HEK293T (cell line): Measurements from ENCODE around the gene DIP2A.

Source experiments
- CTCF ChIA-PET: fragments of 350-600 bp; formaldehyde crosslinking; extraction: SDS; loops from one replicate; lab custom pipeline; 2021; ENCODE audit warnings: antibody characterized with exemption, inconsistent platforms; lab: Yijun Ruan, JAX
- POLR2A ChIA-PET: fragments of 350-600 bp; formaldehyde crosslinking; extraction: SDS; loops from one replicate; lab custom pipeline; 2020; ENCODE audit warnings: antibody characterized with exemption, inconsistent platforms; lab: Yijun Ruan, JAX
- DNase-seq: peaks from one replicate; pipeline ENCODE4 v3.0.0; 2012; ENCODE audit warnings: mixed read lengths; ENCODE audit errors: extremely low spot score
- ARNT ChIP-seq: fragments of 450-650 bp; IDR thresholded peaks from 2 replicates; pipeline ENCODE4 v1.6.1; 2017; ENCODE audit warnings: mild to moderate bottlenecking
- BHLHE40 ChIP-seq: fragments of 450-650 bp; IDR thresholded peaks from 2 replicates; pipeline ENCODE4 v1.6.1; 2016; ENCODE audit warnings: mild to moderate bottlenecking, moderate library complexity, borderline replicate concordance
- CTBP1 ChIP-seq: fragments of 450-650 bp; IDR thresholded peaks from 2 replicates; pipeline ENCODE4 v1.6.1; 2016; ENCODE audit warnings: borderline replicate concordance
- ELF4 ChIP-seq: fragments of 450-650 bp; IDR thresholded peaks from 2 replicates; pipeline ENCODE4 v1.6.1; 2017; ENCODE audit warnings: antibody characterized with exemption
- FOXA1 ChIP-seq: fragments of 450-650 bp; IDR thresholded peaks from 2 replicates; pipeline ENCODE4 v1.6.1; 2016; ENCODE audit warnings: mild to moderate bottlenecking
- FOXK2 ChIP-seq: fragments of 450-650 bp; IDR thresholded peaks from 2 replicates; pipeline ENCODE4 v1.6.1; 2016; ENCODE audit warnings: mild to moderate bottlenecking
- FOXM1 ChIP-seq: fragments of 450-650 bp; IDR thresholded peaks from 2 replicates; pipeline ENCODE4 v1.6.1; 2017; ENCODE audit warnings: mild to moderate bottlenecking, borderline replicate concordance
- HDGF ChIP-seq: fragments of 450-650 bp; IDR thresholded peaks from 2 replicates; pipeline ENCODE4 v1.6.1; 2017; ENCODE audit warnings: antibody characterized with exemption, borderline replicate concordance
- L3MBTL2 ChIP-seq: fragments of 450-650 bp; conservative IDR thresholded peaks from 2 replicates; pipeline ENCODE4 v1.6.1; 2016; ENCODE audit warnings: mild to moderate bottlenecking
- LEF1 ChIP-seq: fragments of 450-650 bp; IDR thresholded peaks from 2 replicates; pipeline ENCODE4 v1.6.1; 2017; ENCODE audit warnings: mild to moderate bottlenecking, borderline replicate concordance
- NFRKB ChIP-seq: fragments of 450-650 bp; IDR thresholded peaks from 2 replicates; pipeline ENCODE4 v1.6.1; 2016; ENCODE audit warnings: mild to moderate bottlenecking, moderate library complexity
- PKNOX1 ChIP-seq: fragments of 450-650 bp; IDR thresholded peaks from 2 replicates; pipeline ENCODE4 v1.6.1; 2016
- SP1 ChIP-seq: fragments of 450-650 bp; IDR thresholded peaks from 2 replicates; pipeline ENCODE4 v1.6.1; 2017
- SUZ12 ChIP-seq: fragments of 450-650 bp; IDR thresholded peaks from 2 replicates; pipeline ENCODE4 v1.6.1; 2016; ENCODE audit warnings: mild to moderate bottlenecking
- TARDBP ChIP-seq: fragments of 450-650 bp; IDR thresholded peaks from 2 replicates; pipeline ENCODE4 v1.6.1; 2016
- ZNF384 ChIP-seq: fragments of 450-650 bp; IDR thresholded peaks from 2 replicates; pipeline ENCODE4 v1.6.1; 2016

The DIP2A gene

DNA sequence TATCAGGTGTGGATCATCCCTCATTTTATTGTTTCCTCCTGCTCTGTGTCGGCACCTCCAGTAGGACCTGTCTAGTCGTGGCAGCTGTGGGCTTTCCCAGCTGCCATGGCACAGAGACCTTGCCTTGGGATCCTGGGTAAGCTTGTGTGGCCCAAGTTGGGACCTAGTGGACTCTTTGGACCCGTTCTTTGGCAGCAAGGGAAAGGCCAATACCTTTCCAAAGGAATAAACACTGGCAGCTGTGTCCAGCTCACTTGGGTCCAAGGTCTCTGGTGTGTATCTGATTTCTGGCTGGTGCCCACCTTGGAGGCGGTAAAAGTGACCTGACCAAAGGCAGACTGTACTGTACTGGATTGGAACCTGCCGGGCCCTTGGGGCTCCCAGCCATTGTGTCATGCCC lies 21.8 kb downstream of the DIP2A start:
- ChIA-PET POLR2A (interaction anchor here (2.0 kb wide), 1 partner anchor 9 kb away, joined by 4 read pairs; no protein-coding TSS in a partner anchor), CTCF (no interaction called here)
- TF ChIP-seq NFRKB (no peak), BHLHE40 (no peak), HDGF (no peak), ZNF384 (no peak), CTBP1 (no peak), L3MBTL2 (no peak), ELF4 (no peak), SUZ12 (no peak), ARNT (no peak), FOXA1 (no peak), LEF1 (no peak), SP1 (no peak), PKNOX1 (no peak), FOXK2 (no peak), FOXM1 (no peak), TARDBP (no peak)
- no peak for DNase-seq

DNA sequence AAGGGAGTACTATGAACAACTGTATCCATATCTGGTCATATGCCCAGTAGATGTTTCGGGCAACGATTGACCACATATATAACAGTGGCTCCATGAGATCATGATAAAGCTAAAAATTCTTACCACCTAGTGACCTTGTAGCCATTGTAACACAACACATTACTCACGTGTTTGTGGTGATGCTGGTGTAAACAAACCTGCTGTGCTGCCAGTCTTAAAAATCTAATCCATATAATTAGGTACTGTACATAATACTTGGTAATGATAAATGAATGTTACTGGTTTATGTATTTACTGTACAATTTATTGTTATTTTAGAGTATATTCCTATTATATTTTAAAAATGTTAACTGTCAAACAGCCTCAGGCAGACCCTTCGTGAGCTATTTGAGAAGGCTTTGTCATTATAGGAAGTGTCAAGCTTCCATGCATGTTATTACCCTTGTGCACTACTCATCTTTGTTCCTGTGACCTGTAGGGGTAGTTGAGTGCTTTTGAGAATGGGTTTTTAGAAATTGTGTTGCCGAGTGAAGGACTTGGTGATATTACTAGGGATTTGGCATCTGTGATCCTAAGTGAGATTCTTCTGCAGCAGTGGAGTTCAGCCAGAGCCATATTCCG lies 23.6 kb downstream of the DIP2A start:
- no peak for TF ChIP-seq ZNF384
- TF ChIP-seq LEF1 = no peak
- no peak for TF ChIP-seq CTBP1
- ChIA-PET CTCF (no interaction called here), POLR2A (interaction anchor here (2.0 kb wide), 1 partner anchor 11 kb away, joined by 4 read pairs; no protein-coding TSS in a partner anchor)
- DNase-seq = no peak

DNA sequence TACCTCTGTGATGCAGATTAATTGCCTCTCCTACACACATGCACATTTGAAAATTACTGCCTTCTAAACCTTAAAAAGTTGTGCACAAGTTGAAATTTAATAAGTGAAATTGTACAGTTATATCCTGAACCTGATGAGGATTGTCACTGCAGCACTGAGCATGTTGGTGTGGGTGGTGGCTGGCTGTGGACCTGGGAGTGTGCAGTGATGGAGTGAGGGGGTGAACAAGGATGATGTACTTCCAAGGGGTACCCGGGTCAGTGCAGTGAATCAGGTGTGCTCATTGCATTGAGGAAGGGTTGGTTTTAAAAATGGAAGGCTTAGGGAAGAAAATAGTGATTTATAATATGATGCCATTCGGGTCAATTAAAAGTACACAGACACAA lies 24.1 kb downstream of the DIP2A start:
- CTCF ChIA-PET = no interaction called here
- POLR2A ChIA-PET = interaction anchor here (1.4 kb wide), 1 partner anchor 153 kb away, joined by 3 read pairs; no protein-coding TSS in a partner anchor
- DNase-seq = no peak
- TF ChIP-seq TARDBP (no peak), CTBP1 (no peak), SP1 (no peak), FOXM1 (no peak), SUZ12 (no peak), BHLHE40 (no peak)

GRCh38 chr21:46483300-46484295 lies 24.9 kb downstream of the DIP2A start:
- ChIA-PET CTCF (no interaction called here), POLR2A (interaction anchor here (1.4 kb wide), 1 partner anchor 153 kb away, joined by 3 read pairs; no protein-coding TSS in a partner anchor)
- peak; percentile 39 for DNase-seq
- TF ChIP-seq LEF1 (no peak), TARDBP (no peak), SP1 (no peak), ARNT (no peak), CTBP1 (no peak), FOXA1 (no peak), FOXM1 (no peak), FOXK2 (no peak), L3MBTL2 (no peak), BHLHE40 (no peak), ELF4 (no peak), NFRKB (no peak), SUZ12 (no peak), ZNF384 (no peak), PKNOX1 (no peak), HDGF (no peak)

DNA sequence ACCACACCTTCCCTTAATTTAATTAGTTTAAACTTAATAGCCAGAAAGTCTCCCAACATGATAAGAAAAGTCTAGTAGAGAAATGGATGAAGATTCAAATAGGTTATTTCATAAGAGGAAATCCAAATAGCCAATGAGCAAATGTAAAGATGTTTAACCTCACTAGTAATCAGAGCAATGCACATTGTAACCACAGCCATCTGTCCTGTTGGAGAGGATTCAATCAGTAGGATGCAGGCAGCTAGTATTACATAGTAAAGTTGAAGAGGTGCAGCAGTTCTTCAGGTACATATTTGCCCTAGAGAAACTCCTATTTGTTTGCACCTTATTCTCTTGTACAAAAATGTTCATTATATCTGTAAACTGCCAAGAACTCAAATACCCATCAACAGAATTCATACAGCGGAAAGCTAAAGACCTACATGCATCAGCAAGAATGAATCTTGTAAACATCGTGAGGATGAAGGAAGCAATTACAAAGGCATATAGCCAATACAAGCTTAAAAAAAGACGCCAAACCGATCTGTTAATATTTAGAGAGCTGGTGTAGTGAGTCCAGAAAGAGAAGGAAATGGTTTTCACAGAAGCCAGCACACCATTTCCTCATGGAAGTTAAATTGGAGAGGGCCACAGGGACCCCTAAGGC lies 27.9 kb downstream of the DIP2A start:
- CTCF ChIA-PET = no interaction called here
- TF ChIP-seq ARNT = no peak
- no peak for TF ChIP-seq L3MBTL2
- no peak for TF ChIP-seq FOXK2
- no peak for TF ChIP-seq PKNOX1
- TF ChIP-seq NFRKB = no peak
- no peak for TF ChIP-seq TARDBP
- no peak for TF ChIP-seq CTBP1
- TF ChIP-seq HDGF = no peak
- no peak for TF ChIP-seq SP1
- no peak for TF ChIP-seq BHLHE40
- no peak for TF ChIP-seq ZNF384
- no peak for TF ChIP-seq FOXA1
- no peak for TF ChIP-seq LEF1
- no peak for TF ChIP-seq ELF4
- TF ChIP-seq FOXM1 = no peak
- TF ChIP-seq SUZ12 = no peak
- DNase-seq = no peak
- POLR2A ChIA-PET = no interaction called here
